ENCODE measurements around the gene COL11A1. TPM values are rescaled to one million over a fixed set of nuclear protein-coding genes. Genes with fewer than 3 reads are reported as not detected.

COL11A1 gene
- total RNA-seq, 4 donors from 2014 or later, result 1.1 to 1.9 (median 1.5) TPM; not detected in 1

DNA sequence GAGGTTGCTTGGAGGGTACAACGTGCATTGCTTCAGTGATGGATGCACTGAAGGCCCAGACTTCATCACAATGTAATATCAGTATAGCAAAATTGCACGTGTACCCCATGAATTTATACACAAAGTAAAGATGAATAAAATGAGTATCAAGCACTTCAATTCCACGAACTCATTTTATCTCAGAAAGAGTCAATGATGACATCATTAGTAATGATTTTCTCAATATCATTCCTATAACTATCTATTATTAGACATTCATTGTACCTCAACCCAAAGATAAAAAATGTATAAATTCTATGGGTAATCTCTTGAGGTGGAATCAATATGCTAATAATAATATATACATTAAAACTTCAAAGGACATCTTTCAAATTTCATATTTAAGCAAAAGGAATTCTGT, 208.4 kb downstream of the COL11A1 start:
- no peak for TF ChIP-seq CTCF (IDR thresholded peaks at IDR 0.05; ENCODE audit: low read depth)

- TF ChIP-seq CTCF (IDR thresholded peaks at IDR 0.05; ENCODE audit: low read depth), result no peak
Measured at GRCh38 chr1:102897557-102897956, 210.8 kb downstream of the COL11A1 start.

- no peak for TF ChIP-seq CTCF (IDR thresholded peaks at IDR 0.05; ENCODE audit: low read depth)
Measured at GRCh38 chr1:102896771-102897170, 211.6 kb downstream of the COL11A1 start.

GRCh38 chr1:102896286-102896685, 212.0 kb downstream of the COL11A1 start:
- TF ChIP-seq CTCF (IDR thresholded peaks at IDR 0.05; ENCODE audit: low read depth), result no peak

GRCh38 chr1:102891868-102892625, 216.3 kb downstream of the COL11A1 start:
- TF ChIP-seq CTCF (IDR thresholded peaks at IDR 0.05; ENCODE audit: low read depth), result no peak

DNA sequence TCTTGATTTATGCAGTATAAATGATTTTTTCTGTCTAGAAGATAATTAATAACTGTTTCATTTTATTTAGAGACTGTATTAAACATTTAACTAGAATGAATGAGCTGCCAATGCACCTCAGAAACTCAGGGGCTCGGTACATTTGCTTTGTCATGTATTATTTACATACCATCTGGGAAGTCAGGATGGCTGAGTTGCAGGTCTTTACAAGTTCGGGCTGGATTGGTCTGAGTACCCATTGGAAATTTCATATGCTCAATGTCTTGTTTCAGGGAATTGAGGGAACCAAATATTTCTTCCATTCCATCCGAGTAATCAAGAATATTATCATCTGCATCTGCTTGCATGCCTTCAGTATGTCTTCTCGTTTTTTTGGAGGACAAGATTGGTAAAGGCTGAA, 221.7 kb downstream of the COL11A1 start:
- TF ChIP-seq CTCF (IDR thresholded peaks at IDR 0.05; ENCODE audit: low read depth), result no peak

DNA sequence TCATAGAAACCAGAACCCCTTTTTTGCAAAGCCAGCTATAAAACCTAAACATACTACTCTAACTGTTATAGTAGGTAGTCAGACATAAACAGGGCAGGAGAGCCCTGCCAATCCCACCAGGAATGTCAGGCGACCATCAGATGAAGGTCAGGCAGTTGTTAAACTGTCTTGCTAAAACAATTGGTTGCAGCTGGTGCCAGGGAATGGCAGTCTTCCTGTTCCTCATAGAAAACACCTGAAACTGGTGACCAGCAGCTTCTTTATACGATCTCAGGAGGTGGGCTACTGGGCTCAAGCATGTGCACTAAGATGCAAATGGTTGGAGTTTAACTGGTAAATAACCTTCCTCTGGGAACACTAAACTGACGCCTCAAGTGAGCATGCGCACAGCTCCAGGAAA, 224.1 kb downstream of the COL11A1 start:
- TF ChIP-seq CTCF (IDR thresholded peaks at IDR 0.05; ENCODE audit: low read depth), result no peak
